PC-3 (cell line): ENCODE results near the gene PDZRN4. TPM values are rescaled to one million over a fixed set of nuclear protein-coding genes. Genes with fewer than 3 reads are reported as not detected.

Source experiments
- ATAC-seq: fragments of 200-7000 bp; cut with Tn5 transposase; 2 replicates; pipeline ENCODE4 v1.9.1; 2020; ENCODE audit warnings: mild to moderate bottlenecking, moderate library complexity
- BruUV-seq: library from RNA; stranded (reverse); fragments of 400-500 nt; replicated peaks from 2 replicates; lab custom pipeline; 2021; lab: Mats Ljungman, UMichigan
- CTCF ChIA-PET: fragments of 300-600 bp; sonication (Branson Sonifier 250); formaldehyde crosslinking; loops from one replicate; lab custom pipeline; 2022; ENCODE audit warnings: antibody characterized with exemption; lab: Charles Lee
- POLR2A ChIA-PET: fragments of 300-600 bp; sonication (Branson Sonifier 250); formaldehyde crosslinking; loops from one replicate; lab custom pipeline; 2022; ENCODE audit warnings: antibody characterized with exemption; ENCODE audit not compliant: unreplicated experiment; lab: Charles Lee
- DNase-seq: peaks from one replicate; pipeline ENCODE4 v3.0.0-alpha.2; 2015
- H2AFZ ChIP-seq: fragments of 300-600 bp; sonication (generic); 2 replicates; pipeline ENCODE4 v1.6.0; 2016; ENCODE audit warnings: antibody characterized with exemption, low read length
- H3F3A ChIP-seq: fragments of 300-600 bp; sonication (generic); one replicate; pipeline ENCODE4 v1.6.0; 2017; ENCODE audit warnings: antibody characterized with exemption, low read length, control low read depth, mild to moderate bottlenecking; ENCODE audit not compliant: unreplicated experiment
- H3K27ac ChIP-seq: fragments of 300-600 bp; sonication (generic); 2 replicates; pipeline ENCODE4 v1.5.1; 2016; ENCODE audit warnings: mild to moderate bottlenecking, low read length
- H3K27me3 ChIP-seq: fragments of 300-600 bp; sonication (generic); 2 replicates; pipeline ENCODE4 v1.6.1; 2016; ENCODE audit warnings: low read length, mixed read lengths
- H3K36me3 ChIP-seq: fragments of 300-600 bp; sonication (generic); 2 replicates; pipeline ENCODE4 v1.6.1; 2016; ENCODE audit warnings: low read depth, mixed run types, low read length, mixed read lengths
- H3K4me1 ChIP-seq: fragments of 300-600 bp; sonication (generic); 2 replicates; pipeline ENCODE4 v1.5.1; 2016; ENCODE audit warnings: low read length; ENCODE audit not compliant: insufficient read depth
- H3K4me2 ChIP-seq: fragments of 300-600 bp; sonication (generic); 2 replicates; pipeline ENCODE4 v1.6.0; 2016; ENCODE audit warnings: low read length
- H3K4me3 ChIP-seq: fragments of 300-600 bp; sonication (generic); 2 replicates; pipeline ENCODE4 v1.5.1; 2016; ENCODE audit warnings: mild to moderate bottlenecking, low read length, mixed read lengths
- H3K79me2 ChIP-seq: fragments of 300-600 bp; sonication (generic); 2 replicates; pipeline ENCODE4 v1.6.1; 2017; ENCODE audit warnings: low read length, mixed read lengths
- H3K9ac ChIP-seq: fragments of 300-600 bp; sonication (generic); 2 replicates; pipeline ENCODE4 v1.6.0; 2016; ENCODE audit warnings: mild to moderate bottlenecking, low read length
- H3K9me2 ChIP-seq: fragments of 300-600 bp; sonication (generic); replicated peaks from 2 replicates; pipeline ENCODE4 v1.6.1; 2016; ENCODE audit warnings: mixed run types, low read length, mixed read lengths
- H3K9me3 ChIP-seq: fragments of 300-600 bp; sonication (generic); 2 replicates; pipeline ENCODE4 v1.6.1; 2016; ENCODE audit warnings: low read length, mixed read lengths
- H4K20me1 ChIP-seq: fragments of 300-600 bp; sonication (generic); 2 replicates; pipeline ENCODE4 v1.6.1; 2016; ENCODE audit warnings: low read length, mixed read lengths
- EZH2 ChIP-seq: fragments of 300-600 bp; sonication (generic); IDR thresholded peaks from one replicate; pipeline ENCODE4 v1.6.1; 2017; ENCODE audit warnings: antibody characterized with exemption, mild to moderate bottlenecking, low read length; ENCODE audit not compliant: unreplicated experiment
- EZH2phosphoT487 ChIP-seq: fragments of 300-600 bp; sonication (generic); IDR thresholded peaks from 2 replicates; pipeline ENCODE4 v1.6.1; 2018; ENCODE audit warnings: mild to moderate bottlenecking, antibody characterized with exemption, low read length, borderline replicate concordance
- intact Hi-C: fragments of 100-400 bp; cut with micrococcal nuclease; formaldehyde crosslinking; loops from 2 replicates; pipeline ENCODE4 v1.9.0; 2023
- total RNA-seq: library from RNA; depleted of rRNA; stranded (reverse); fragments of >200 nt; gene quantifications from 2 replicates; pipeline ENCODE4 v1.2.3, GENCODE V29; 2014
- TF ChIP-seq, protein P1 (sequence below): fragments of 300-600 bp; sonication (generic); conservative IDR thresholded peaks from 2 replicates; pipeline ENCODE4 v1.5.1; 2017; ENCODE audit warnings: antibody characterized with exemption, low read depth, mild to moderate bottlenecking, low read length

PDZRN4 gene
- total RNA-seq, 1 experiment from 2014 or later = not detected

DNA sequence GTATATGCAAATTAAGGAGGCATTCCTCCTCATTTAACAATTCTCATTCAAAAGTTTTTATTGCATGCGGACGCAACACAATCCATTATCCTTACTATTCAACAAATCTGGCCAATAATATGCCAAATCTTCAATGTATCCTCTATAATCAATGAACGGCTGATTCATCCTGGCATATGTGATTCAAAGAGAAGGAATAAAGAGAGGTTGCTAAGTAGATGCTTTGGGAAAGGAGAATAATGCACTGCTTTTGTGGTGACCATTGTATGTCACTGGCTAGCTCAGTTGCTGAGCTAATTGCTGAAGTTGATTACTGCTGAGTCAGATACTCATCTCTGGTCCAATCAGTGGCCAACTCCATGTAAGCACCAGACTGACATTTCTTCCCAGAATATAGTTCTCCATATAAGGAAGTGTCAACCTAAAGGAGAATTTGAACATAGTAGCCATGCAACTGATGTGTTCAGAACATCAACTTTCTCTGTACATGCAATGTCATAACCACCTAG is 148.0 kb downstream of the PDZRN4 start:
- no TSS peak for BruUV-seq
- Histone ChIP-seq H3K27ac (no peak overlapping the region), H3K9me3 (no peaks in the 10 kb centered on the region), H2AFZ (no peak overlapping the region), H3F3A (no peaks in the 10 kb centered on the region), H3K27me3 (no peaks in the 10 kb centered on the region), H3K79me2 (no peaks in the 10 kb centered on the region), H3K4me2 (no peak overlapping the region), H3K4me1 (no peaks in the 10 kb centered on the region), H3K9me2 (no peaks in the 10 kb centered on the region), H4K20me1 (no peaks in the 10 kb centered on the region), H3K9ac (no peak overlapping the region), H3K36me3 (no peaks in the 10 kb centered on the region), H3K4me3 (no peak overlapping the region)
- intact Hi-C loops = no loop called here
- TF ChIP-seq EZH2 (no peak), EZH2phosphoT487 (no peak)
- TF ChIP-seq, protein P1, sequence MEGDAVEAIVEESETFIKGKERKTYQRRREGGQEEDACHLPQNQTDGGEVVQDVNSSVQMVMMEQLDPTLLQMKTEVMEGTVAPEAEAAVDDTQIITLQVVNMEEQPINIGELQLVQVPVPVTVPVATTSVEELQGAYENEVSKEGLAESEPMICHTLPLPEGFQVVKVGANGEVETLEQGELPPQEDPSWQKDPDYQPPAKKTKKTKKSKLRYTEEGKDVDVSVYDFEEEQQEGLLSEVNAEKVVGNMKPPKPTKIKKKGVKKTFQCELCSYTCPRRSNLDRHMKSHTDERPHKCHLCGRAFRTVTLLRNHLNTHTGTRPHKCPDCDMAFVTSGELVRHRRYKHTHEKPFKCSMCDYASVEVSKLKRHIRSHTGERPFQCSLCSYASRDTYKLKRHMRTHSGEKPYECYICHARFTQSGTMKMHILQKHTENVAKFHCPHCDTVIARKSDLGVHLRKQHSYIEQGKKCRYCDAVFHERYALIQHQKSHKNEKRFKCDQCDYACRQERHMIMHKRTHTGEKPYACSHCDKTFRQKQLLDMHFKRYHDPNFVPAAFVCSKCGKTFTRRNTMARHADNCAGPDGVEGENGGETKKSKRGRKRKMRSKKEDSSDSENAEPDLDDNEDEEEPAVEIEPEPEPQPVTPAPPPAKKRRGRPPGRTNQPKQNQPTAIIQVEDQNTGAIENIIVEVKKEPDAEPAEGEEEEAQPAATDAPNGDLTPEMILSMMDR = no peak
- CTCF ChIA-PET = no interaction called here
- no peak for ATAC-seq
- POLR2A ChIA-PET = no interaction called here
- DNase-seq = no peak

- Histone ChIP-seq H3K9me2 (no peaks in the 10 kb centered on the region), H3K4me2 (no peak overlapping the region), H3K79me2 (no peaks in the 10 kb centered on the region), H3K36me3 (no peaks in the 10 kb centered on the region), H3K9ac (no peak overlapping the region), H3K27ac (no peak overlapping the region), H4K20me1 (no peaks in the 10 kb centered on the region), H3F3A (no peaks in the 10 kb centered on the region), H3K27me3 (no peaks in the 10 kb centered on the region), H3K9me3 (no peaks in the 10 kb centered on the region), H3K4me1 (no peaks in the 10 kb centered on the region), H2AFZ (no peak overlapping the region), H3K4me3 (no peak overlapping the region)
- intact Hi-C loops = no loop called here
- POLR2A ChIA-PET = no interaction called here
- TF ChIP-seq, protein P1 = no peak
- TF ChIP-seq EZH2 = no peak
- TF ChIP-seq EZH2phosphoT487 = no peak
- DNase-seq = no peak
- BruUV-seq = no TSS peak
- no peak for ATAC-seq
- CTCF ChIA-PET = no interaction called here
Measured at GRCh38 chr12:41339784-41340183, 151.7 kb downstream of the PDZRN4 start.

DNA sequence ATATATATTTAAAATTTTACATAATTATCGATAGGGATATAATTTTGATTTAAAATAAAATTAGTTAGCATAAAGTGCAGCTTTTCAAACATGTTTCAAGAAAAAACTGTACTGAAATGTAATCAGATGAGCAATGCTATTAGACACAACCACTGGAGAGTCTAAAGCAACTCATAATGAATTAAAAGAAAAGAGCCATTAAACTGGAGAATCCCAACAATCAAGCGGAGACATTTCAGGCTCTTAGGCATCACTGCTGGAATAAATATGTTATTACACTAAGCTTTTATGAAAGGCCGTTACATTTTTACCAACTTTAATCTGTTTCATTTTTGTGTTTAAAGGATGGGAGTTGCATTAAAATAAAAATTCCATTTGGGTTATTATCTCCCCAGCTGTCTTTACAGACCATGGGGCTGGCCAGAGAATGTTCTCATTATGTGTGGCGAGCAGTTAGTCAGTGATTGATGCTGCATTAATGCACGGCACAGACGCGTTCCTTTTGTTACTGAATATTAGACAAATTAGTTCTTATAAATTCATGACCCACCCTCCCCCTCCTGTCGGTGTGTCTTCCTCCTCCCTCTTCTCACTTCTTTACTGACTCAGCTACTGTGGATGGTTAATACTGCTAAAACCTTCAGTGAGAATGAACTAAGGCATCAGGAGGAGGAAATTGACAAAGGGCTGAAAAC is 156.8 kb downstream of the PDZRN4 start:
- no peaks in the 10 kb centered on the region for H3K27me3 ChIP-seq
- ATAC-seq (no peak), DNase-seq (no peak)
- CTCF ChIA-PET = interaction anchor here (0.6 kb wide), 1 partner anchor 399 kb away, joined by 3 read pairs; no protein-coding TSS in a partner anchor
- no peak overlapping the region for H3K4me2 ChIP-seq
- BruUV-seq = no TSS peak
- no peaks in the 10 kb centered on the region for H3K4me1 ChIP-seq
- H3K9me3 ChIP-seq = no peaks in the 10 kb centered on the region
- TF ChIP-seq EZH2phosphoT487 (no peak), EZH2 (no peak)
- TF ChIP-seq, protein P1 = no peak
- H3K9me2 ChIP-seq = no peaks in the 10 kb centered on the region
- intact Hi-C loops = no loop called here
- no peaks in the 10 kb centered on the region for H4K20me1 ChIP-seq
- no peaks in the 10 kb centered on the region for H3K79me2 ChIP-seq
- no peaks in the 10 kb centered on the region for H3F3A ChIP-seq
- no peaks in the 10 kb centered on the region for H3K36me3 ChIP-seq
- H3K27ac ChIP-seq = no peak overlapping the region
- POLR2A ChIA-PET = no interaction called here
- H2AFZ ChIP-seq = no peak overlapping the region
- no peak overlapping the region for H3K9ac ChIP-seq
- H3K4me3 ChIP-seq = no peak overlapping the region
